Nephron (organoid): ENCODE measurements around the gene ARHGAP15.
A peak's percentile ranks its signal among the peaks of the same experiment; 100 is the strongest.

ENCODE experiments used
- H3K27ac Mint-ChIP-seq, 3 experiments: 2 replicates each; pipeline ENCODE4 v1.8.0; 2020; ENCODE audit warnings: mixed read lengths in 3 of 3, mild to moderate bottlenecking in 2 of 3, moderate library complexity in 1 of 3
- H3K27me3 Mint-ChIP-seq: 2 replicates; pipeline ENCODE4 v1.8.0; 2021; ENCODE audit warnings: low read depth, mild to moderate bottlenecking, moderate library complexity, mixed read lengths
- H3K36me3 Mint-ChIP-seq: 2 replicates; pipeline ENCODE4 v1.8.0; 2020; ENCODE audit warnings: low read depth, mixed read lengths
- H3K4me1 Mint-ChIP-seq: 2 replicates; pipeline ENCODE4 v1.8.0; 2020; ENCODE audit warnings: mixed read lengths
- H3K4me3 Mint-ChIP-seq, 3 experiments: 2 replicates each; pipeline ENCODE4 v1.8.0; 2020; ENCODE audit warnings: mild to moderate bottlenecking in 3 of 3, mixed read lengths in 3 of 3, moderate library complexity in 2 of 3
- H3K9me3 Mint-ChIP-seq: 2 replicates; pipeline ENCODE4 v1.8.0; 2020; ENCODE audit warnings: mixed read lengths
- TF ChIP-seq, protein P1 (sequence below), 3 experiments: fragments of 200-600 bp; sonication (generic); IDR thresholded peaks; one replicate each; pipeline ENCODE4 v1.5.0; 2021; ENCODE audit warnings: antibody characterized with exemption in 3 of 3; ENCODE audit not compliant: unreplicated experiment in 3 of 3

Gene ARHGAP15

DNA sequence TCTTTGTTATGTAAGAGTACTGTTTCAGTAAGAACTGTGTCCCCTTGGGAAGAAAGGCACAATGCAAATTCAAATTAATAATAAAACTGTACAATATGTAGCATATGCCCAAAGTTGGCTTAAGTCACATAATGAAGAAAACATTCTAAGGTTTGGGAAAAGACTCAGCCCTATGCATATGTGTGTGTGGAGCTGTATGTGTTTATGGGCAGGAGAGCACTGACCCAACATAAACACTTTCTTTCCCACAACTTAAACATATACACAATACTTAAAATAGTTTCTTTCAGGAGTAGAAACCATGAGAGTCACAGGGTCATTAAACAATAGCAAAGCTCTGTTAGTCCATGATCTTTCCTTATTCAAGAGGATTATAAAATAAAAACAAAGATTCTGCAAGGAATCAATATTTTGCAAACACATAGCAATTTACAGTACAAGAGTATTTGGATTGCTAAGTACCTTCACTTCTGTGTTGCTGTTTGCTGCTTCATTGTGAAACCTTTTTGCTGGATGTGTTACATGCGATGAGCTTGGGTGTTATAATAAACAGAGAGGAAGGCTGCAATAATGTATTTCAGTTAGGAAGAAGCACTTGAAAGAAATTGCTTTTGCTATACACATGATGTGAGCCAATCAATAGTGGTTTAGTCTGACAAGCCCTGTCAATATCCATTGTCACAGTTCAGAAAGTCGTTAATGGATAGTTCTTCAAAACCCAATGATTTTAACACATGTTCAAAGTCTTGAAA is 347.3 kb downstream of the ARHGAP15 start:
- Mint-ChIP-seq H3K9me3 (no peaks in the 10 kb centered on the region), H3K4me3 (no peak overlapping the region), H3K27ac (peak overlapping the region in 2 of 3 experiments; percentile 32 to 98), H3K27me3 (no peaks in the 10 kb centered on the region), H3K4me1 (peaks cover 70% of the 10 kb centered on the region), H3K36me3 (no peaks in the 10 kb centered on the region)
- TF ChIP-seq, protein P1, sequence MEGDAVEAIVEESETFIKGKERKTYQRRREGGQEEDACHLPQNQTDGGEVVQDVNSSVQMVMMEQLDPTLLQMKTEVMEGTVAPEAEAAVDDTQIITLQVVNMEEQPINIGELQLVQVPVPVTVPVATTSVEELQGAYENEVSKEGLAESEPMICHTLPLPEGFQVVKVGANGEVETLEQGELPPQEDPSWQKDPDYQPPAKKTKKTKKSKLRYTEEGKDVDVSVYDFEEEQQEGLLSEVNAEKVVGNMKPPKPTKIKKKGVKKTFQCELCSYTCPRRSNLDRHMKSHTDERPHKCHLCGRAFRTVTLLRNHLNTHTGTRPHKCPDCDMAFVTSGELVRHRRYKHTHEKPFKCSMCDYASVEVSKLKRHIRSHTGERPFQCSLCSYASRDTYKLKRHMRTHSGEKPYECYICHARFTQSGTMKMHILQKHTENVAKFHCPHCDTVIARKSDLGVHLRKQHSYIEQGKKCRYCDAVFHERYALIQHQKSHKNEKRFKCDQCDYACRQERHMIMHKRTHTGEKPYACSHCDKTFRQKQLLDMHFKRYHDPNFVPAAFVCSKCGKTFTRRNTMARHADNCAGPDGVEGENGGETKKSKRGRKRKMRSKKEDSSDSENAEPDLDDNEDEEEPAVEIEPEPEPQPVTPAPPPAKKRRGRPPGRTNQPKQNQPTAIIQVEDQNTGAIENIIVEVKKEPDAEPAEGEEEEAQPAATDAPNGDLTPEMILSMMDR (IDR thresholded peaks at IDR 0.05; ENCODE audit: unreplicated experiment in 3 of 3), result no peak

DNA sequence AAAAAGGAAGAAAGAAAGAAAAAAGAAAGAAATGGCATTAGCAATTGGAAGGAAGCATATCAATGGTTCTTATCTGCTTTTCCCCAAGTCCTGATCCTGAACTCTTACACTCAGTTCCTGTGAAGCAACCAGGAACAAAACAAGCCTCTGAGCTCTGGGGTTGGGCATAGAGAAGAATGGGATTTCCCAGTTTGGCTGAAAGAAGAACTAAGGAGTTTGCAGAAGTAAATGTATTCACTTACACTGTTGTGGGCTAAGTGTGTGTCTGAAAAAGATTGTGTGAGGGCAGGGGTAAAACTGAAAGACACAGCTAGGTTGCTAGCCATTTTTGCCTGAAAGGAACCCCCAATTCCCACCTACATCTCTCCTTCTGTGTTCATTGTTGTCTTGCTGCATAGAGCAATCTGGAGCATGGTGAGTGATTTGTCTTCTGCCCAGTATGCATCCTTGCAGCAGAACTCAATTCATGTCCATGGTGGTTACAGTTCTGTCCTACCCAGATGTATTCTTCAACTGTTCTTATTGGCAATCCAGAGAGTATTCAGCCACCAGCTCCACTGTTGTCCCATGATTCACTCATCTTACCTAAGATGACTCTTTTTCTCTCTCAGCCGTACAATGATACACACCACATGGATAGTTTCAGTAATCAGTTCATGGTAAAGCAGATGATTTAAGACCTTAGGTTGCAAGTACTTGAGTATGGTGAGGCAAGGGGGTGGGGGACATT is 348.7 kb downstream of the ARHGAP15 start:
- Mint-ChIP-seq H3K27ac (peak overlapping the region in 2 of 3 experiments; percentile 65 to 98), H3K4me3 (no peak overlapping the region), H3K9me3 (no peaks in the 10 kb centered on the region), H3K36me3 (no peaks in the 10 kb centered on the region), H3K27me3 (no peaks in the 10 kb centered on the region), H3K4me1 (peaks cover 80% of the 10 kb centered on the region)
- TF ChIP-seq, protein P1 (IDR thresholded peaks at IDR 0.05; ENCODE audit: unreplicated experiment in 3 of 3), result no peak

DNA sequence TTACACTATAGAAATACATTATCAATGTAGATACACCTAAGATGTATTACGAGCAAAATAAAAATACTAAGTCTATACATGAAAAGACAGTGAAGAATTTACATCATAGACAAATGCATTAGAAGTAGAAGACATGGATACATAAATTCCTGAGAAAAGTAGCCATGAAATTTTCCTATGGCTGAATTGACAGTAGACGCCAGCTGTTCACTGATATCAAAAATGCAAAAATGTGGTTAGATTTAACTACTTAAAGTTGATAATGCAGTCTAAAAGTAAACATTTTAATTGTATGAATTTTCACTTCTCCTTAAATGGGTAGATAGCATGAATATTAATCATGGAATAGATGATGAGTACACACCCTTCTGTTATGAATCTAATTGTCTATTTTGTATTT is 350.9 kb downstream of the ARHGAP15 start:
- TF ChIP-seq, protein P1 (IDR thresholded peaks at IDR 0.05; ENCODE audit: unreplicated experiment in 3 of 3), result no peak
- no peaks in the 10 kb centered on the region for H3K27me3 Mint-ChIP-seq
- H3K4me3 Mint-ChIP-seq, result no peak overlapping the region
- peaks cover 68% of the 10 kb centered on the region for H3K4me1 Mint-ChIP-seq
- no peaks in the 10 kb centered on the region for H3K36me3 Mint-ChIP-seq
- peak overlapping the region; percentile 67 to 85 (median 78) for H3K27ac Mint-ChIP-seq
- no peaks in the 10 kb centered on the region for H3K9me3 Mint-ChIP-seq

DNA sequence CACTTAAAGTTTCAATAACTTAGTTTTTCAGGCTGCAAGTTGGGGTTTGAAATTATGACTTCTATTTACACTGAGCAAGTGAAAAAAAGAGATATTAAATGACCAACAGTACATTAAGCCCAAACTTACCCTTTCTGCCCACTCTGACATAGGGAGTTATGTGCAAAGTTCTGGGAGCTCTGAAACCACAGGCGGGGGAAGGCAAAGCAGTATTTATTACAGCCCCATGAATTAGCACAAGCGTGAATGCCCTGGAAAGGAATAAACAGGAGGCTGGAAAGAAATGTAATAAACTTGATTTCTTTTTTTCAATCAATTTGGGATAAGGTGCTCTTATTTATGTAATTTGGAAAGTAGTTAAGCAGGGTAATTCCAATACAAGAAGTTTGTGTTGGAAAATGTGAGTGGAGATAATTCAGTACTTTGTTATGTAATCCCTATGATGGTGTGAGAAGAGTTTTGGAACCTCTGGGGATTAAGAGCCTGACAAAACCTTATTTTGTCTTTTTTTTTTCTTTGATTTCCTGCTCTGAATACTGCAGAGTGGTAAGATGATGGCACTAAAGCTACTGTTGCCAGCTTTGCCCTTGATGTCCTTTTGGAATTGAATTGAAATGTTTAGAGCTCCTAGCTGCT is 351.5 kb downstream of the ARHGAP15 start:
- Mint-ChIP-seq H3K4me1 (peaks cover 62% of the 10 kb centered on the region), H3K27ac (peak overlapping the region; percentile 67 to 85 (median 78)), H3K4me3 (peak overlapping the region in 1 of 3 experiments; percentile 4), H3K36me3 (no peaks in the 10 kb centered on the region), H3K27me3 (no peaks in the 10 kb centered on the region), H3K9me3 (no peaks in the 10 kb centered on the region)
- TF ChIP-seq, protein P1 (IDR thresholded peaks at IDR 0.05; ENCODE audit: unreplicated experiment in 3 of 3), result no peak

DNA sequence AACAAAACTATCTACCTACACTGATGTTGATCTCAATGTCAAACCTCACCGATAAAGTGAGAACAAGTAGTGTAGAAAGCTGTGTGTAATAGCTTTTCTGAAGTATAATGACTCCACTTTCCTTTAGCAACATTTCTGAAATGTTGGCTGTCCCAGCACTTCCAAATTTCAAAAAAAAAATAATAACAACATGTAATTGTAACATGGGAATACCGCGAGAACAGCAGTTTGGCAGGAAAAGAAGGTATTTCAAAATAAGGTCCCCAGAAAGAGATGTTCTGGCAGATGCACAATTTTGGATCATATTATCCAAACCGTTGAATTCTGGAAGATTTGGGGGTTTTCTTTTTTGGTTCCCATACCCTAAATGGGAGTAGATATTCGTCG is 352.0 kb downstream of the ARHGAP15 start:
- Mint-ChIP-seq H3K27me3 (no peaks in the 10 kb centered on the region), H3K27ac (peak overlapping the region; percentile 67 to 85 (median 78)), H3K36me3 (no peaks in the 10 kb centered on the region), H3K4me1 (peaks cover 60% of the 10 kb centered on the region), H3K9me3 (no peaks in the 10 kb centered on the region), H3K4me3 (peak overlapping the region in 1 of 3 experiments; percentile 36)
- TF ChIP-seq, protein P1 (IDR thresholded peaks at IDR 0.05; ENCODE audit: unreplicated experiment in 3 of 3), result no peak
